Osteocyte (in vitro differentiated cells): ENCODE measurements around the gene NOS2. TPM values are rescaled to one million over a fixed set of nuclear protein-coding genes. Genes with fewer than 3 reads are reported as not detected.
"Not testable (repeated sequence)": the region's sequence is repeated elsewhere in the genome, so short reads cannot be mapped to it uniquely, and the experiment has no call there.

Source experiments
- DNase-seq: peaks from one replicate; pipeline ENCODE4 v3.0.0; 2021; ENCODE audit warnings: mixed read lengths; ENCODE audit not compliant: unreplicated experiment; ENCODE audit errors: extremely low spot score
- H3K27ac Mint-ChIP-seq: one replicate; pipeline ENCODE4 v1.8.0; 2021; ENCODE audit warnings: mild to moderate bottlenecking, mixed read lengths; ENCODE audit not compliant: unreplicated experiment
- H3K27me3 Mint-ChIP-seq: one replicate; pipeline ENCODE4 v1.8.0; 2021; ENCODE audit warnings: mixed read lengths; ENCODE audit not compliant: unreplicated experiment
- H3K36me3 Mint-ChIP-seq: one replicate; pipeline ENCODE4 v1.8.0; 2021; ENCODE audit warnings: mixed read lengths; ENCODE audit not compliant: unreplicated experiment
- H3K4me1 Mint-ChIP-seq: one replicate; pipeline ENCODE4 v1.8.0; 2021; ENCODE audit warnings: mixed read lengths; ENCODE audit not compliant: unreplicated experiment
- H3K4me3 Mint-ChIP-seq: one replicate; pipeline ENCODE4 v1.8.0; 2021; ENCODE audit warnings: mild to moderate bottlenecking, moderate library complexity, mixed read lengths; ENCODE audit not compliant: unreplicated experiment
- H3K9me3 Mint-ChIP-seq: one replicate; pipeline ENCODE4 v1.8.0; 2021; ENCODE audit warnings: mixed read lengths; ENCODE audit not compliant: unreplicated experiment
- total RNA-seq: library from RNA; stranded (reverse); gene quantifications from 2 replicates; pipeline ENCODE4 v1.2.1, GENCODE V29; 2021
- TF ChIP-seq, protein P1 (sequence below): fragments of 200-600 bp; sonication (generic); IDR thresholded peaks from 2 replicates; pipeline ENCODE4 v1.5.0; 2021; ENCODE audit warnings: antibody characterized with exemption, mild to moderate bottlenecking, moderate library complexity

The NOS2 gene
- total RNA-seq, 1 donor from 2014 or later = not detected

DNA sequence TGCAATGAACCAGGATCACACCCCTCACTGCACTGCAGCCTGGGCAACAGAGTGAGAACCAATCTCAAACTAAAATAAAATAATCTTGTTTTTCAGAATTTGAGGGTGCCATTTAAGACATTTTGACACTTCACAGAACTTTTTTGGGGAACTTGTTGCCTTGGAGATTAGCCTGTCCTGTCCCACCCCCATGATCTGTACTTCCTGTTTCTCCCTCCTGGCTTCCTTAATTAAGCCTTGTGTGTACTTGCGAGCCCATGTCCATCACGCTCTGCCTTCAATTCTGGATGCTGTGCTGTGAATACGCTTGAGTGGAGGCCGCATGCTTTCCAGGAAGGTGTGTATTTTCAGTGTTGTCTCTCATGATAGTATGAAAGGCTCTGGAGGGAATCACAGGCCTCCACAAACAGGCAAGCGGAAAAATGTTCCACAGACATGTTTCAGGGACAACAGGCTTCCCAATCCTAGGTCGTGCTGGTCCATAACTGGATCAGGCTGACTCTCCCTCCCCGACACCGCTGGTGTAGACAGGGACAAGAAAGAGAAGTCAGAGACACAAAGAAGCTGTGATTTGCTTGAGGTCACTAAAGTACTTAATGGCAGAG is 56.9 kb downstream of the NOS2 start:
- H3K4me3 Mint-ChIP-seq = no peak overlapping the region
- H3K27me3 Mint-ChIP-seq = no peaks in the 10 kb centered on the region
- TF ChIP-seq, protein P1, sequence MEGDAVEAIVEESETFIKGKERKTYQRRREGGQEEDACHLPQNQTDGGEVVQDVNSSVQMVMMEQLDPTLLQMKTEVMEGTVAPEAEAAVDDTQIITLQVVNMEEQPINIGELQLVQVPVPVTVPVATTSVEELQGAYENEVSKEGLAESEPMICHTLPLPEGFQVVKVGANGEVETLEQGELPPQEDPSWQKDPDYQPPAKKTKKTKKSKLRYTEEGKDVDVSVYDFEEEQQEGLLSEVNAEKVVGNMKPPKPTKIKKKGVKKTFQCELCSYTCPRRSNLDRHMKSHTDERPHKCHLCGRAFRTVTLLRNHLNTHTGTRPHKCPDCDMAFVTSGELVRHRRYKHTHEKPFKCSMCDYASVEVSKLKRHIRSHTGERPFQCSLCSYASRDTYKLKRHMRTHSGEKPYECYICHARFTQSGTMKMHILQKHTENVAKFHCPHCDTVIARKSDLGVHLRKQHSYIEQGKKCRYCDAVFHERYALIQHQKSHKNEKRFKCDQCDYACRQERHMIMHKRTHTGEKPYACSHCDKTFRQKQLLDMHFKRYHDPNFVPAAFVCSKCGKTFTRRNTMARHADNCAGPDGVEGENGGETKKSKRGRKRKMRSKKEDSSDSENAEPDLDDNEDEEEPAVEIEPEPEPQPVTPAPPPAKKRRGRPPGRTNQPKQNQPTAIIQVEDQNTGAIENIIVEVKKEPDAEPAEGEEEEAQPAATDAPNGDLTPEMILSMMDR = no peak
- H3K9me3 Mint-ChIP-seq = no peaks in the 10 kb centered on the region
- no peaks in the 10 kb centered on the region for H3K36me3 Mint-ChIP-seq
- H3K27ac Mint-ChIP-seq = no peak overlapping the region
- H3K4me1 Mint-ChIP-seq = no peaks in the 10 kb centered on the region
- peak; percentile 64 for DNase-seq

DNA sequence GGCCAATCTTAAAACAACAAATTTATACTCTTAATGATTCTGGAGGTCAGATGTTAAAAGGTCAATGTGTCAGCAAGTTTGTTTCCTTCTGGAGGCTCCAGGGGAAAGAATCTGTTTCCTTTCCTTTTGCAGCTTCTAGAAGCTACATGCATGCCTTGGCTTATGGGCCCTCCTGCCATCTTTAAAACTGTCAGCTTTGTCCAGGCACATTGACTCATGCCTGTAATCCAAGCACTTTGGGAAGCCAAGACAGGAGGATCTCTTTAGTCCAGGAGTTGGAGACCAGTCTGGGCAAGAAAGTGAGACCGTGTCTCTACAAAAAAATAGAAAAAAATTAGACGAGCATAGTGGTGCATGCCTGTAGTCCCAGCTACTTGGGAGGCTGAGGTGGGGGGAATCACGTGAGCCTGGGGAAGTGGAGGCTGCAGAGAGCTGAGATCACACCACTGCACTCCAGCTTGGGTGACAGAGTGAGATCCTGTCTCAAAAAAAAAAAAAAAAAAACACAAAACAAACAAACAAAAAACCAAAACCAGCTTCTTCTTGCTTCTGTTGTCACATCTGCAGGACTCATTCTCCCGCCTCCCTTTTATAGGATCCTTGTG is 58.3 kb downstream of the NOS2 start:
- Mint-ChIP-seq H3K4me3 (no peak overlapping the region), H3K36me3 (no peaks in the 10 kb centered on the region), H3K4me1 (no peaks in the 10 kb centered on the region), H3K27me3 (peaks cover 7% of the 10 kb centered on the region), H3K27ac (no peak overlapping the region), H3K9me3 (no peaks in the 10 kb centered on the region)
- TF ChIP-seq, protein P1 = no peak
- peak; percentile 15 for DNase-seq

DNA sequence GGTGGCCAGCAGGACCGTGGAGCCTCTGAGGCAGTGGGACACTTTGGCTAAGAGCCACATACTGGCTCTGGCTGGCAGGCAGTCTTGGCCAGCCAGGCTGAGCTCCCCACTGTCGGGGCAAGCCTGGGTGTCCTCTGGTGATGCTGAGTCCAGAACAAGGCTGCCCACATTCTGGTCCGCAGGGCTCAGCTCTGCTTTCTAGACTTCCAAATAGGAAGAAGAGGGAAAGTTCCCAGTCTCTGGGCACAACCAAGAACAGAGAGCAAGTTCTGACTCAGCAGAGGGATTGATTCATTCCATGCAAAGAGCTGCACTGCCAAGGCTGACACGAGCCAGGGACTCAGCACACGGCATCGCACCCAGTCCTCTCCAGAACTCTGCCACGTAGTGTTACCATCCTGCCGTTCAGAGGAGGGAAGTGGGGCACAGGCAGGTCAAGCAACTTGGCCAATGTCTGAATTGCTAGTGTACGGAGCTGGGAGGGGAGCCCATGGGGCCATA is 58.9 kb downstream of the NOS2 start:
- Mint-ChIP-seq H3K36me3 (no peaks in the 10 kb centered on the region), H3K4me1 (no peaks in the 10 kb centered on the region), H3K27me3 (peaks cover 7% of the 10 kb centered on the region), H3K4me3 (no peak overlapping the region), H3K27ac (no peak overlapping the region), H3K9me3 (no peaks in the 10 kb centered on the region)
- TF ChIP-seq, protein P1 = no peak
- peak; percentile 73 for DNase-seq

DNA sequence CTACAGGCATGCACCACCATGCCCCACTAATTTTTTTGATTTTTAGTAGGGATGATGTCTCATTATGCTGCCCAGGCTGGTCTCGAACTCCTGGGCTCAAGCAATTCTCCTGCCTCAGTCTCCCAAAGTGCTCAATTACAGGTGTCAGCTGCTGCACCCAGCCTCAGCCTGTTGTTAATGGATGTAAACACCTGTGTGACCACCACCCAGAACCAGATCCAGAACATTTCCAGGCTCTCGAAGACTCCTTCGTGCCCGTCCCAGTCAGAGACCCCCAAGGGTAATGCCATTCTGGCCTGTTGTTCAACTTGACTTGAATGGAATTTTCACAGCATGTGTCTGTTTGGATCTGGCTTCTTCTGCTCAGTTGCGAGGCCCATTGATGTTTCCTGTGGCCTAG is 59.8 kb downstream of the NOS2 start:
- not testable (repeated sequence) for H3K4me3 Mint-ChIP-seq, H3K4me1 Mint-ChIP-seq, H3K27ac Mint-ChIP-seq, H3K36me3 Mint-ChIP-seq, H3K9me3 Mint-ChIP-seq
- peak; percentile 56 for DNase-seq
- peaks cover 15% of the 10 kb centered on the region for H3K27me3 Mint-ChIP-seq

DNA sequence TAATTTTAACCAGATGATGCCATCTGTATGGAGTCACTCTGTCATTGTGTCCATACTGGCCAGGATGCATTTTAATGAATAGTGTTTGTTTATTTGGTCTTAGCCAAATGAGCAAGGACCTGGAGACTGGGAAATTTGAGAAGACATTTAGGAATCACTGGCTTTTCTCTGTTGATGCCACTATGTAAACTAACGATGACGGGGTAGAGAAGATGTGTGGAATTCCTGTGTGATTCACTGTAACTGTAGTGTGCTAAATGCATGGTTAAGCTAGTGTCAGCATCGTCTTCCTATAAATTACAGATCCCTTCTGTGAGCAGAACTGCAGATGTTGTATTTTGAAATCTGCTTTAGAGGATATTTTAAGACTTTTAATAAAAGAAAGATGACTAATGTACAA is 66.6 kb downstream of the NOS2 start:
- Mint-ChIP-seq H3K36me3 (no peaks in the 10 kb centered on the region), H3K4me1 (no peaks in the 10 kb centered on the region), H3K27ac (no peak overlapping the region), H3K4me3 (no peak overlapping the region), H3K9me3 (no peaks in the 10 kb centered on the region), H3K27me3 (peaks cover 53% of the 10 kb centered on the region)
- no peak for DNase-seq
- TF ChIP-seq, protein P1 = no peak

DNA sequence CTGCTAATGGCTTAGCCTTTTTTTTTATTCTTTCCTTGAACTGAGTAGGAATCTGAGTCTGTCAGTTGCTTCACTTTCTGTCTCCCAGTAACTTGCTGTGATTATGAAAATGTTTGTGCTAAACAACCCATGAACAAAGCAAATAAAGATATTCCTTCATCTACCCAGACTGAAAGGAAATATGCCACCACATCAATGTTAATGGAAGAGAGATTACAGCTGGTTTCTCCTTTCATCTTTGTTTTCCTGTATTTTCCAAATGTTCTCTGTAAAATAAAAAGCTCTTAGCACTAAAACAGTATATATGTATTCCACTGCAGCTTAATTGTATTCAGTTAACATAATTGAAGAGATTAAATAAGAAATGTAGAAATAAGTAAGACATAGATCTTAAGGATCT is 67.6 kb downstream of the NOS2 start:
- not testable (repeated sequence) for H3K4me1 Mint-ChIP-seq, H3K4me3 Mint-ChIP-seq, H3K9me3 Mint-ChIP-seq, H3K27ac Mint-ChIP-seq, H3K36me3 Mint-ChIP-seq, DNase-seq
- peaks cover 50% of the 10 kb centered on the region for H3K27me3 Mint-ChIP-seq

DNA sequence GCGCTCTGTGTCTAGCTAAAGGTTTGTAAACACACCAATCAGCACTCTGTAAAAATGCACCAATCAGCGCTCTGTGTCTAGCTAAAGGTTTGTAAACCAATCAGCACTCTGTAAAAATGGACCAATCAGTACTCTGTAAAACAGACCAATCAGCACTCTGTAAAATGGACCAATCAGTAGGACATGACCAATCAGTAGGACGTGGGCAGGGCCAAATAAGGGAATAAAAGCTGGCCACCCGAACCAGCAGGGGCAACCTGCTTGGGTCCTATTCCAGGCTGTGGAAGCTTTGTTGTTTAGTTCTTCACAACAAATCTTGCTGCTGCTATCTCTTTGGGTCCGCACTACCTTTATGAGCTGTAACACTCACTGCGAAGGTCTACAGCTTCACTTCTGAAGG is 74.3 kb downstream of the NOS2 start:
- H3K4me1 Mint-ChIP-seq, H3K9me3 Mint-ChIP-seq, H3K27ac Mint-ChIP-seq, H3K4me3 Mint-ChIP-seq, H3K36me3 Mint-ChIP-seq: not testable (repeated sequence)
- peak; percentile 42 for DNase-seq
- H3K27me3 Mint-ChIP-seq = peaks cover 19% of the 10 kb centered on the region
